ENCODE data around the gene PLEKHB2.
"Not testable (repeated sequence)": the region's sequence is repeated elsewhere in the genome, so short reads cannot be mapped to it uniquely, and the experiment has no call there.

Gene PLEKHB2, protein sequence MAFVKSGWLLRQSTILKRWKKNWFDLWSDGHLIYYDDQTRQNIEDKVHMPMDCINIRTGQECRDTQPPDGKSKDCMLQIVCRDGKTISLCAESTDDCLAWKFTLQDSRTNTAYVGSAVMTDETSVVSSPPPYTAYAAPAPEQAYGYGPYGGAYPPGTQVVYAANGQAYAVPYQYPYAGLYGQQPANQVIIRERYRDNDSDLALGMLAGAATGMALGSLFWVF

GRCh38 chr2:131105156-131105949, at the start of gene PLEKHB2:
Gene PLEKHB2, plus strand, starts transcription at chr2:131105336. Its CDS starts 15,606 bp downstream, at chr2:131120942.
- peak within 1 kb of the TSS; percentile 87 for H3K4me3 ChIP-seq (ENCODE audit: low read depth, low read length)

DNA sequence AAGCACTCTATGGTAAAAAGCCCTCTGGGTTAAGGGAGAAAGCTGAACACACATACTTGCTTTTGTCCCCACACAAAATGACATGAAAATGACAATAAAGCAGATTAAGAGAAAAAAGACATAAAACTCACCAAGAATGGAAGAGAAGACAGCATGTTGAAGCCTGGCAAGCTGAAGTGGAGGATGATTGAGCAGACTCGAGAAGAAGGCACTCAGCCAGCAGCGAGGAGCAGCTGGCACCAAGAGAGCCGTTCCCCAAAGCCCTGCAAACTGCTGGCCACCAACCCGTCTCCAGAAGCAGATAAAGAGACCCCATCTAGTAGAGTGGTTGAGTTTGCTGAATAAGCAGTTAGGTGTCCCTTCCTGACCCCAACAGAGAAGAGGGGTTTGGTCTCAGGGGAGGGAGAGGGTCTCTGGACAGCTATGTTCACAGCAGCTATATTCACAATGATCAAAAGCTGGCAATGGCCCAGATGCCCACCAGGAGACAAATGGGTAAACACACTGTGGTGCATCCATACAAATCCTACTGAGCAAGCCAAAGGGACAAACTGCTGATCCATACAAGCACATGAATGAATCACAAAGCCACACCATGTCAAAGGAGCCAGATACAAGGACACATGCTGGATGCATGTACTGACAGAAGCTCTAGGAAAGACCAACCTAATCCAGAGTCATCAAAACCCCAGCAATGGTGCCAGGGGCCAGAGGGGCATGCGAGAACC, 48.8 kb upstream of the PLEKHB2 start:
- no peak overlapping the region for H3K4me3 ChIP-seq (ENCODE audit: low read depth, low read length)

DNA sequence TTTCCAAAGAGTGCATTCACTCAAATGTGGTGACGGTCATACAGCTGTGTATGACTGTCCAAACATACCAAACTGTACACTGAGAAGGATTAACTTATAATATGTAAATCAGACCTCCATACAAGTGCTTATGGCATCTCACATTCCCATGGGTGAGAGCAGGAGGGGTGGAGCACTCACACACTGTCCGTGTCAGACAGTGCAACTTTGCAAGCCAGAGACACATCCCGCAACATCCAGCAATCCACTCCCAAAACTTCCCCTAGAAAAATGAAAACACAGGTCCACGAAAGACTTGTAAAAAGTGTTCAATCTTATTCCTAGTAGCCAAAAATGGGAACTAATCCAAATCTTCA, 48.2 kb upstream of the PLEKHB2 start:
- H3K4me3 ChIP-seq (ENCODE audit: low read depth, low read length): no peak overlapping the region

DNA sequence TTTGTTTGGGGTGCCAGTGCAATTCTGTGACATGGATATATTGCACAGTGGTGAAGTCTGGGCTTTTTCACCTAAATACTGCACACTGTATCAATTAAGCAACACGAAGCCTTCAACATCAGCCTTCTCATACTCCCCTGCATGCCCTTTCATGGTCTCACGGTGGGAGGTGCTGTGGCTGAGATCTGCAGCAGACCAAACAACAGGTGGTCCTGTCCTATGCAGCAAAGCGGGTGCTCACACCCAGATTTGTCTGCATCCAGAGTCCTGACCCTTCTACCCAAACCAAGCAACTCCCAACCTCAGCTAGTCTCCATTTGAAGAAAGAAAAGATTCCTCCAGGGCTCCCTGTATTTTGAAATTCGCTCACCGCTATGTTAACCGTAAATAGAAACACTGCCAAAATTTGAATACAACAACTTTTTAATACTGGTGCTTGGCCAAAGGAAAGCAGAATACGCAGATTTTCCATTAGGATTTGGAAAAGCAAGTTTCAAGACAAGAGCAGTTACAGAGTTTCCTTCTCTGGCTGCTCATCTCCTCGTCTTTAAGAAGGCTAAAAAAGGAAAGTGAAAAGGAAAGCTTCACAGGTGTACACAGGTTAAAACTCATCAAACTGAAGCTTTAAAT, 46.8 kb upstream of the PLEKHB2 start:
- H3K4me3 ChIP-seq (ENCODE audit: low read depth, low read length): no peak overlapping the region

DNA sequence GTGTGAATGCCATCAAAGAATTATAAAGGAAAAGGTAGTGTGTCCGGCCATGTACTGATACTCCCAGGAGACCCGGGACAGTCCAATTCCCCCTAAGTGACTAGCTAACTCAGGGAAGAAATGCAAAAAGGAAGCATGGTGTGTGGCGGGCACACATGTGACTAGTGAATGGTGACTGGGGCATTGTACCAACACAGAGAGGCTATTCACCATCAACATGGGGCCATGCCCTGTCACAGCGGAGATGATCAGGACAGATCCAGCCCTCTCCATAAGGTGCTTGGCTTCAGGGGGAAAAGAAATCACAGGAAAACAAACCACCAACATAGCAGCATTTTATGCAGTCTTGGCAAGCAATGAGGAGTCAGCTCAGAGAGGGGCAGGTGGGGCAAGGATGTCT, 46.2 kb upstream of the PLEKHB2 start:
- H3K4me3 ChIP-seq (ENCODE audit: low read depth, low read length): no peak overlapping the region

DNA sequence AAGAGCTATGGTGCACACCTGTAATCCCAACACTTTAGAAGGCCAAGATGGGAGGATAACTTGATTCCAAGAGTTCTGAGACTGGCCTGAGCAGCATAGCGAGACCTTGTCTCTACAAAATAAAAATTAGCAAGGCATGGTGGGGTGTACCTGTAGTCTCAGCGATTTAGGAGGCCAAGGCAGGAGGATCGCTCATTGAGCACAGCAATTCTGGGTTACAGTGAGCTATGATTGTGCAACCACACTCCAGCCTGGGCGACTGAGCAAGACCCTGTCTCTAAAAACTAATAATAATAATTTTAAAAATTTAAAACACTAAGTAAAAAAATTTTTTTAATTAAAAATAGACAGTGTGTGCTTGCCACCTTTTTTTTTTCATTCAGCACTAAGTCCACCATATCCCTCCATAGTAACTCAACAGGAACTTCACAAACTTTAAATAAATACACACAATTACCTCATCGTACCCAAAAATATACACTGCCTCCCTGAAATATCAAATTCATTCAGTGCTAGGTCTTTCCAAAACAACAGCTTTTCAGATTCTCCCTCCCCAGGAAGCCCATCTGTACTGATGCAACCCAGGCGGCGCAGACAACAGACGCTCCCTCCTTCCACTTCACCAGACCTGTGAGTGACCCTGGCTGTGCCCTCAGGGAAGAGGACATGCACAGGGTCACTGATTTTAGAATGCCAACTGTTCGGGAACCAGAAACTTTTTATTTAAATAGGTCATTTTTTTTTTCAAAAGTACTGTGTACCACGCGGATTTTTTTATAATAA, 41.4 kb upstream of the PLEKHB2 start:
- H3K4me3 ChIP-seq (ENCODE audit: low read depth, low read length): no peak overlapping the region

DNA sequence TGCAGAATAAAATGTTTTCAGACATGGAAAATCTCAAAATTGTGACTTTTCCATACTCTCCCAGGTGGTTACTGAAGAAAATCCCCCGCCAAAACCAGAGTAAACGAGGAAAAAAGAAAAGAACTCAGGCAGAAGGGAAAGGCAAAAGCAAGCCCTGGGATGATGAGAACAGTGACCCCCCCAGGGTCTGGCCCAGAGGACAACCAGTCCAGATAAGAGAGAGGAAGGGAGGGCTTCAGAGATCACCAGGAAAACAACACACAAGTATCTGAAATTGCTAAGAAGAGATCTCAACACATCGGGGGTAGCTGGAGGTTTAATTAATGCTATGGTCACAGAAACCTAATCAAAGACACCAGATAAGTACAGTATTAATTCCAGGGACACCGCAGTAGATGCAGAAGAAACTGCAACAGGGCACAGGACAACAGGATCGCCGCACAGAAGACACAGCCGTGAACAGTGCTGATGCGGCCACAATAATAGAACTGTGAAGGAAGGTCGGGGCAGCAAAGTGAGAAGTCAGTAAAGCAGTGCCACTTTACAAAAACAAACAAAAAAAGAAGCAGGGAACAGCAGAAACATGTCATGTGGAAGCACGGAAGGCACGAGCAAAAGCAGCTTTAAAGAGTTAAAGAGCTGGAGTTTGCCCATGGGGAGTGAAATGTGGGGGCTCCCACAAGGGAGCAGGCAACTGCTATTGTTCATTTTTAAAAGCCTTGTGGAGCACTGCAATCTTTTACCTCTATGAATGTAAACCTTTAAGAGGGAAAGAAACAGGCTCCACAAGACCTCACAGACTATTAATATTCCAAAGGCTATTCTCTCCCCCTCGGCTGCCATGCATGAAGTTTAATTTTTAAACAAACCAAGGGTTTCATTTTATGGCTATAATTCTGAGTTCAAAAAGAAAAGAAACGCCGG, 40.3 kb upstream of the PLEKHB2 start:
- H3K4me3 ChIP-seq (ENCODE audit: low read depth, low read length): no peak overlapping the region

- no peak overlapping the region for H3K4me3 ChIP-seq (ENCODE audit: low read depth, low read length)
These were observed 37.5 kb upstream of the PLEKHB2 start for GRCh38 chr2:131067465-131068125.

GRCh38 chr2:131068172-131068571, 37.0 kb upstream of the PLEKHB2 start:
- H3K4me3 ChIP-seq (ENCODE audit: low read depth, low read length): not testable (repeated sequence)

DNA sequence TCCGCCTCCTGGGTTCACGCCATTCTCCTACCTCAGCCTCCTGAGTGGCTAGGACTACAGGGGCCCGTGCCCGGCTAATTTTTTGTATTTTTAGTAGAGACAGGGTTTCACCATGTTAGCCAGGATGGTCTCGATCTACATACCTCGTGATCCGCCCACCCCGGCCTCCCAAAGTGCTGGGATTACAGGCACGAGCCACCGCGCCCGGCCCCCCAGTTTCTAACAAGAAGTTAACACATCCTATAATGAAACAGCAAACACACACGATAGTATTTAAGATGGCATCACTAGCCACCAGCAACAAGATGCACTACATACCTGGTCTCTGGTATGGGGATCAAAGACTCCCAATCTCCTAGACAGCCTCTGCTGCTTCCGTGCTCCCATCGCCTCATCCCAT, 29.6 kb upstream of the PLEKHB2 start:
- not testable (repeated sequence) for H3K4me3 ChIP-seq (ENCODE audit: low read depth, low read length)

GRCh38 chr2:131076707-131077106, 28.4 kb upstream of the PLEKHB2 start:
- H3K4me3 ChIP-seq (ENCODE audit: low read depth, low read length): no peak overlapping the region

GRCh38 chr2:131077182-131077846, 27.8 kb upstream of the PLEKHB2 start:
- H3K4me3 ChIP-seq (ENCODE audit: low read depth, low read length): no peak overlapping the region

GRCh38 chr2:131077966-131078365, 27.2 kb upstream of the PLEKHB2 start:
- no peak overlapping the region for H3K4me3 ChIP-seq (ENCODE audit: low read depth, low read length)

DNA sequence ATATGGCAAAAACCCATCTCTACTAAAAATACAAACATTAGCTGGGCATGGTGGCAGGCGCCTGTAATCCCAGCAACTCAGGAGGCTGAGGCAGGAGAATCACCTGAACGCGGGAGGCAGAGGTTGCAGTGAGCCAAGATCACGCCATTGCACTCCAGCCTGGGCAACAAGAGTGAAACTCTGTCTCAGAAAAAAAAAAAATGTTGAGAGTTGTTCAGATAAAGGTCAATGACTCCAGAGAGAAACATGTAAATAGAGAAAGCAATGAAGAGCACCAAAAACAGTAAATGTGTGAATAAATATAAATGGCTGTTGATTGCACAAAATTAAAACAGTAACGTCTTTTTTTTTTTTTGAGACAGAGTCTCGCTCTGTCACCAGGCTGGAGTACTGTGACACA, 25.2 kb upstream of the PLEKHB2 start:
- not testable (repeated sequence) for H3K4me3 ChIP-seq (ENCODE audit: low read depth, low read length)

GRCh38 chr2:131081190-131081589, 23.9 kb upstream of the PLEKHB2 start:
- no peak overlapping the region for H3K4me3 ChIP-seq (ENCODE audit: low read depth, low read length)

- H3K4me3 ChIP-seq (ENCODE audit: low read depth, low read length): no peak overlapping the region
These were observed 19.5 kb upstream of the PLEKHB2 start for GRCh38 chr2:131085646-131086045.

DNA sequence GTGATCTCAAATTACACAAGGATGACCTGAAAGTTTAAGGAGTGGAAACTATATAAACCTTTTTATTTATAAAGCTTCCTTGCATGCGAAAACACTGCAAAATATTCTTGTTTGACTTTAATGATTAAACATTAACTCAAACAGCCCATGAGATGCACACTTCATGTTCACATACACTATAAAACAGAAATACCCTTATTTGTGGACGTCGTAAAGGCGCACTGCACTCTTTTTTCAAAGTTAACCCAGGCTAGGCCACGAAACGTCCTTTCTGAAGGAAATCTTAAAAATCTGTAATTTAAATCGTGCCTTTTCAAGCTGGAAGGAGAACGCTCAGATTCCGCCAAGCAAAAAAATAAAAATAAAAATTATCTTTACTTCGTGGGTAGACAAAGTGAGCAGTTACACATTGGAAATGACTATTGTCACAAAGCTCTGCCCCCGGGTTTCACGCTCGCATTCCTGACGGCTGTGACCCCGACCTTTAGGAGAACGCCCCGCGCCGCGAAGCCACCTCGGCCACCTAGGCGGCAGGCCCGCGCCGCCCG, 12.6 kb upstream of the PLEKHB2 start:
- peak overlapping the region; percentile 90 for H3K4me3 ChIP-seq (ENCODE audit: low read depth, low read length)

DNA sequence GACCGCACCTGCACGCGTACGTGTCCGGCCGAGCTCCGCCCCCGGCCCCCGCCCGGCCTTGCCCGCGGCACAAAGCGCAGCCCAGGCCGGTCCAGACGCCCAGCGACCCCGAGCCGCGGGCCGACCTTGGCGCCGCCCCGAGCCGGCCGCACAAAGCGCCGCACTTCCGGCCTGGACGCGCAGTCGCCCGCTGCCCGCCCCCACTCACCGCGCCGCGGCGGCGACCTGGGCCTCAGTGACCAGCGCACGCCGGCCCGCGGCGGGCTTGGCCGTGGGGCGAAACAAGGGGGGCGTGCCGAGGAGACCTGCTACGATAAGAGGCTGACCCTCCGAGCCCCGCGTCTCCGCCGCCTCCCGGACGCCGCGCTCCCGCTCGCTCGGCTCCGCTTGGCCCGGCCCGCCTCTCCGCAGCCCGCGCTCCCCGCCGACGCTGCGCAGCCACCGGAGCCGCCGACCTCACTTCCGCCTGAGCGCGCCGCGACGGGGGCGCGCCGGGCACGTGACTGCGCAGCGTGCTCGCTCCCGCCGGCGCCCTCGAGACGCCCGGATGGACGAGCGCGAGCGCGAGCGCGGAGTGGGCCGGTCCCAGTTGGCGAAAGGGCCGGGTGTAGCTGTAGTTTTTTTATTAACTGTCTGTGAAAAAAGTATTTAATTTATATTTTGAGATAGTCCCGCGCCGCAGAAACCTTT, 12.0 kb upstream of the PLEKHB2 start, which contains the start of gene FAM168B:
Gene FAM168B (minus strand): TSS at position 455 of the 690 bp plus-strand sequence. CDS start 10,814 bp downstream, outside the sequence.
- H3K4me3 ChIP-seq (ENCODE audit: low read depth, low read length): peak within 1 kb of the TSS; percentile 90
